HG03432 (cell line): ENCODE data around the gene ODF2.
A peak's percentile ranks its signal among the peaks of the same experiment; 100 is the strongest.
"Not testable (repeated sequence)": the region's sequence is repeated elsewhere in the genome, so short reads cannot be mapped to it uniquely, and the experiment has no call there.

Experiments
- ATAC-seq: cut with Tn5 transposase; IDR thresholded peaks from one replicate; pipeline ENCODE4 v1.9.1; 2021; ENCODE audit warnings: mild to moderate bottlenecking, moderate library complexity; ENCODE audit not compliant: unreplicated experiment

The ODF2 gene

DNA sequence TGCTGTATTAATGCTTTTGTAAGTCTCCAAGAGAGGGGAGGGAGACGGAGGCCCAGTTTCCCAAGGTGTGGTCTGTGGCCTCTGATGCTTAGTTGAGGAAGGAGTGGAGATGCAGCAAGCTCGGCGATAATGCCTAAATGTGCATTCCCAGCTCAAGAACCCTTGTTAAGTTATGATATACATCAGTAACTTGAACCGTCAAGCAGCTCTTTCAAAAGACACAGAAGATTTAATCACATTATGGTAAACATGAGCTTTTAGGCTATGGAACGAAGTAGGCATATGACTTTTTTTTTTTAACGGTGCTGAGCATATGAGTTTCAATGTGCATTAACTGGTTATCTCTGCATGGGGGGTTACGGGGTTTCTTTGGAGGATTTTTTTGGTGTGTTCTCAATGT is 26.4 kb downstream of the ODF2 start:
- ATAC-seq: no peak

DNA sequence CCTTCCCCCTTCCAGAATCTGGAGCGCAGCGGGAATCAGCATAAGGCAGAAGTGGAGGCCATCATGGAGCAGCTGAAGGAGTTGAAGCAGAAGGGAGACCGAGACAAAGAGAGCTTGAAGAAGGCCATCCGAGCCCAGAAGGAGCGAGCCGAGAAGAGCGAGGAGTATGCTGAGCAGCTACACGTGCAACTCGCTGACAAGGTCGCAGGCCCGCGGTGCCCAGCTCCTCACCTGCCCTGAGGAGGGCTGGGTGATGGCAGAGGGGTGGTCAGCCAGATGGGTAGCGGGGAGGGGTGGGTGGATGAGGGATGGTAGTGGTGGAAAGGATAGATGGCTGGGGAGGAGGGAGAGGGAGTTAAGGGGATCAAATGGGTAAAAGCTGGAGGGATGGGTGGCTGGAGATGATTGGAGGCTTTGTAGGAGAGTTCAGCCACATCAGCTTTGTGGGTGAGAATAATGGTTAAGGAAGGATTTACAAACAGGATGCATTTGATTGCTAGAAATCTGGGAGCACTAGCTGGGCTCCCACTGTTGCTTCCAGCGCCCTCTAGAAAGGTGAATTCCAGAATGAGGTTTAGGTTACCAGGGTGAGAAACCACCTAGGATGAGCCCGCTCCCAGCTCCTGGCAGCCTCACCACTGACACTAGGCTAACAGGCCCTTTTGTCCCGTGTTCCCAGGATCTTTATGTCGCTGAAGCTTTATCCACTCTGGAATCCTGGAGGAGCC is 29.0 kb downstream of the ODF2 start:
- ATAC-seq: no peak

DNA sequence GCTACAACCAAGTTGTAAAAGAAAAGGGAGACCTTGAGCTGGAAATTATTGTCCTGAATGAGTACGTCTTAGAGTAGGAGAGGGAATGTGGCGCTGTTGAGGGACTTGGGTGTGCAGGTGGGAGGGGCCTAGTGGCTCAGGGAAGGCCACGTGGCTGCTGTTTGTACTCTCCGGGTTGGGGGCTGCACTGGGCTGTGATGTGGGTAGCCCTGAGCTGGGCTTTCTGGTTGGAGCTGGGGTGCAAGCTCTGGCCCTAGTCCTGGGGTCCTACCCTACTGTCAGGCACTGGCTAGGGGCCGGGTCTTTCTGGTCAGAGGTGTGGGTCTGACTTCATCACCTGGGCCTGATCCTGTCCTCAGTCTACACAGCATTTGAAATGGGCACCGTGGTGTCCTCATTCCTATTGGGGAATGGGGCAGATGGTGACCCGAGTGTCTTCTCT is 29.6 kb downstream of the ODF2 start:
- no peak for ATAC-seq

DNA sequence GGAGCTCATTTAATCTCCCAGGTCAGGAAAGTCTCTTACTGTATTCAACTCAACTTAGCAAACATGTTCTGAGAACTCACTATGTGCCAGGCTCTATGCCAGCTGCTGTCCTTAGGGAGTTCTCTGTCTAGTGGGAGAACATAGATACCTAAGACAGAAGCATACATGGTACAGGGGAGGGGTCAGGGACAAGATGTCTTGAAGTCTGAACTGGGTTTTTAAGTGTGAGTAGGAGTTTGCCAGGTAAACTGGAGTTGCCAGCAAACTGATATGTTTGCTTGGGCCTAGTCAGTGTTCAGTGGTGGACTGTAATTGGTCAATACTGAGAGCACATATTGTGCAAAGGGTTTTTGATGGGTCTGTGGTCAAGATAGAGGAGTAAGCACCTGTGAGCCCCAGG is 30.4 kb downstream of the ODF2 start:
- ATAC-seq: no peak

GRCh38 chr9:128493424-128493823 is 37.6 kb downstream of the ODF2 start:
- ATAC-seq: no peak

GRCh38 chr9:128494108-128494745 is 38.4 kb downstream of the ODF2 start:
- ATAC-seq: no peak

GRCh38 chr9:128494746-128495129 is 38.9 kb downstream of the ODF2 start:
- ATAC-seq: no peak

DNA sequence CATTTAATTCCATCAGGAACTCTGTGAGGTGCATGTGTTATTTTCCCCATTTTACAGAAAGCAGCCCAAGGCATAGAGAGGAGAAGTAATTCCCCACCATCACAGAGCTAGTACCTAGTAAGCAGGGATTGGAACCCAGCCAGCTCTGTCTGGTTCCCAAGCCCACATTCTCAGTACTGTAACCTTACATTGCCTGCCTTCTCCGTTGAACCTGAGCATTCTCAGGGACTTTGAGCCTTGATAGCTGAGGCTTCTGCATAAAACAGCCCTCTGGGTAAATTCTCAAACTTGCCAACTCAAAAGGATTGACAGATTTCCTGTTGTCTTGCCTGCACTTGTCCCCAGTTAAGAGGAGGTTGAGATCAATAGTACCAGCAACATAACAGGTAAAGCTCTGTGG is 39.5 kb downstream of the ODF2 start:
- no peak for ATAC-seq

- no peak for ATAC-seq
Measured at GRCh38 chr9:128495804-128496417, 40.1 kb downstream of the ODF2 start.

- no peak for ATAC-seq
Measured at GRCh38 chr9:128497824-128498610, 42.2 kb downstream of the ODF2 start.

DNA sequence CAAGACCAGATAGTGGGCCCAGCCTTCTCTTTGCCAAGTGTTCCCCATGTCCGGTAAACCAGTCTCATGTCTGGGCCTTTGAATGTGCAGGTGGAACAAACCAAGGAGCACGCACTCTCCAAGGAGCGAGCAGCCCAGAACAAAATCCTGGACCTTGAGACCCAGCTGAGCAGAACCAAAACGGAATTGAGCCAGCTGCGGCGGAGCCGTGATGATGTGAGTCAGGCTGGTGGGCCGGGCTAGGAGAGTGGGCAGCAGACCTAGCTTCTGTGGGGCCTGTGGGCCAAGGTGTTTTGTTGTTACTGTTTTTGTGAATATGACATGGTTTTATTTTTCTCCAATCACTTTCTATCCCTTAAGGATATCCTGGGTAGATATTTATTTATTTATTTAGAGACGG is 43.1 kb downstream of the ODF2 start:
- no peak for ATAC-seq

DNA sequence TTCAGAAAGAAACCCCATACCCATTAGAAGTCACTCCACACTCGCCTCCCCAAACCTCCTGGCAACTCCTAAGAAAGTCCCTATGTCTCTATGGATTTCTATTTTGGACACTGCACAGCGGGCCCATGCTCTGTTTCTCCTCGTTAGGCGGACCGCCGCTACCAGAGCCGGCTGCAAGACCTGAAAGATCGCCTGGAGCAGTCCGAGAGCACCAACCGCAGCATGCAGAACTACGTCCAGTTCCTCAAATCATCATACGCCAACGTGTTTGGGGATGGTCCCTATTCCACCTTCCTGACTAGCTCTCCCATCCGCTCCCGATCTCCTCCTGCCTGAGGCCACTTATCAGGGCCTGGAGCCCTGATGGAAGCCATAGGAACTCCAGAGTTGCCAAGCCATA is 44.1 kb downstream of the ODF2 start:
- no peak for ATAC-seq

GRCh38 chr9:128503415-128503825 is 47.6 kb downstream of the ODF2 start:
- not testable (repeated sequence) for ATAC-seq

- ATAC-seq: no peak
Measured at GRCh38 chr9:128503870-128504269, 48.1 kb downstream of the ODF2 start.

GRCh38 chr9:128504485-128505413 is 48.9 kb downstream of the ODF2 start, which contains the start of gene GLE1:
Gene GLE1, plus strand, starts transcription at chr9:128504719. Its CDS starts 87 bp downstream, at chr9:128504806.
- ATAC-seq: peak; percentile 88

GRCh38 chr9:128505414-128505765 is 49.6 kb downstream of the ODF2 start:
- no peak for ATAC-seq

GRCh38 chr9:128505906-128506305 is 50.1 kb downstream of the ODF2 start:
- not testable (repeated sequence) for ATAC-seq

DNA sequence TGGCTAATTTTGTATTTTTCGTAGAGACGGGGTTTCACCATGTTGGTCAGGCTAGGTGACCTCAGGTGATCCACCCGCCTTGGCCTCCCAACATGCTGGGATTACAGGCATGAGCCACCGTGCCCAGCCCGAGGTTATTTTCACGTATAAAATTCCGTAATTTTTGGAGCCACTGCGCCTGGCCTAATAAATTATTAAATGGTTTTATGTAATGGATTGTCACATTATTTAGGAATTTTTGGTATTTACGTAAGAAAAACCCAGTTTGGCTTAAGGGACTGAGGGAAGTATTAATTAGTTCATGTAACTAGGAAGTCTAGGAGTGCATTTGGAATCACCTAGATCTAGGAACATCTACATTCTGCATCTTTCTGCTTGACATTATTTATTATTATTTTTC is 57.0 kb downstream of the ODF2 start:
- no peak for ATAC-seq

GRCh38 chr9:128521956-128522355 is 66.2 kb downstream of the ODF2 start:
- no peak for ATAC-seq

- no peak for ATAC-seq
Measured at GRCh38 chr9:128523199-128523925, 67.6 kb downstream of the ODF2 start.
